Cardiac fibroblast (primary cell): ENCODE data around the gene RNU6-9.
A peak's percentile ranks its signal among the peaks of the same experiment; 100 is the strongest.

Source experiments
- DNase-seq, 2 donors: peaks; one replicate each; pipeline versions ENCODE4 v3.0.0 to v3.0.0-alpha.2; 2010; ENCODE audit warnings: low read depth in 2 of 2
- H3K4me3 ChIP-seq, 2 donors: replicated peaks in 1 of 2; 1 replicate in 1 of 2; 2 replicates in 1 of 2; pipeline ENCODE4 v1.5.1; 2011; ENCODE audit warnings: low read depth in 2 of 2, low read length in 2 of 2, mild to moderate bottlenecking in 2 of 2, moderate library complexity in 1 of 2
- CTCF ChIP-seq: IDR thresholded peaks from one replicate; pipeline ENCODE4 v1.5.1; 2011; ENCODE audit warnings: low read depth, mild to moderate bottlenecking, low read length, inconsistent platforms

RNU6-9 gene

GRCh38 chr19:855142-855541 is 38.1 kb upstream of the RNU6-9 start:
- TF ChIP-seq CTCF = no peak
- H3K4me3 ChIP-seq = no peak overlapping the region
- DNase-seq = no peak

- TF ChIP-seq CTCF = no peak
- DNase-seq = no peak
- no peak overlapping the region for H3K4me3 ChIP-seq
These were observed 37.6 kb upstream of the RNU6-9 start for GRCh38 chr19:855566-856120.

DNA sequence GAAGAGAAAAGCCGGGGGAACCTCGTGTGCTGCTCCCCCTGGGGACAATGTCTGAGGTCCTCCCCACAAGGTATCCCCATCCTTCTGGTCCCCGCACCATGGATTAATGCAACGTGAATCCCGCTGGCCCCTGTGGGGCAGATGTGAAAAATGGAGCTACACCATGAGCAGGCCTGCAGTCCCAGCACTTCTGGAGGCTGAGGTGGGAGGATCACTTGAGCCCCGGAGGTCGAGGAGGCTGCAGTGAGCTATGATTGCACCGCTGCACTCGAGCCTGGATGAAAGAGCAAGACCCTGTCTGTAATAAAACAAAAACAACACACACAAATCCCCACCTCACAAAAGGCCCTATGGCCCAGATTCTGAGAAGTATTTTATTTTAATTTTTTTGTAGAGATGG is 35.0 kb upstream of the RNU6-9 start:
- TF ChIP-seq CTCF = no peak
- no peak overlapping the region for H3K4me3 ChIP-seq
- DNase-seq = no peak

DNA sequence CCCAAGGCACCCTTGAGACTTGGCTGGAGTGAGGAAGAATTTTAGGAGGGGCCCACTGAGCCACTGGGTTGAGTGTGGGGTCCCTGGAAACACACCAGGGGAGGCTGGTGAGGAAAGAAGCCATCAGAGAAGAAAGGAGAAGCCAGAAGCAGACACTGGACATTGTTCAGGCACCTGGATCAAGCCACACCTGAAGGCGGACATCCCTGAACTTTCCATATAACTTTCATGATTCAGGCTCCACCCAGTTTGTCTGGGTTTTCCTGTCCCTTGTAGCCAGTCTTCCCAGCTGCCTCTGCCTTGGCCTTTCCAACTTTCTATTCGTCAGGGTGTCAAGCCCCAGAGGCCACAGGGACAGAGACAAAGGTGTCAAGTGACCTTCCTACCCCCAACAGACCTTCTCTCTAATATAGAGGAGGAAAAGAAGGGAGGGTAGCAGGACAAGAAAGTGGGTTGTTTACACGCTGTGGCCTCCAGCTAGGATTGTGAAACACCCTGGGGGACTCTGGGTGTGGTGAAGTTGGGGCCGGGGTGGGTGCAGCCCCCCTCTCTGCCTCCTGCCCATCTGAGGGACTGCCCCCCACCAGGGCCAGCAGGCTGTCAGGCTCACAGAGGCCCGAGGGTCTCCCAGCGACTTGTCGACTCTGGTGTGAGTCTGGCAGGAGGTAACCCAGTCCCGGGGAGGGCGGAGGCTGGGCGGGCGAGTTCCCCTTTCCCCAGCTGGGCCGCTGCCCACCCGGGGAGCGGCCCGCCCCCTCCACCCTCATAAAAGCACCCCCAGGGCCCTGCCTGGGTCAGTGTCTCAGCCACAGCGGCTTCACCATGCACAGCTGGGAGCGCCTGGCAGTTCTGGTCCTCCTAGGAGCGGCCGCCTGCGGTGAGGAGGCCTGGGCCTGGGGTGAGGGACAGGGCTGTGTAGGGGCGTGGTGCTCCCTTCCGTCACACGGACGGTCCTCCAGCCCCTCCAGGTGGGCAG is 34.1 kb upstream of the RNU6-9 start, which contains the start of gene CFD:
Gene CFD, plus strand, starts transcription at position 797 of the 976 bp plus-strand sequence. Its CDS starts 26 bp downstream, at position 823.
- peak in 1 of 2 donors; percentile 46 for DNase-seq
- no peak within 1 kb of the TSS for H3K4me3 ChIP-seq
- no peak for TF ChIP-seq CTCF

DNA sequence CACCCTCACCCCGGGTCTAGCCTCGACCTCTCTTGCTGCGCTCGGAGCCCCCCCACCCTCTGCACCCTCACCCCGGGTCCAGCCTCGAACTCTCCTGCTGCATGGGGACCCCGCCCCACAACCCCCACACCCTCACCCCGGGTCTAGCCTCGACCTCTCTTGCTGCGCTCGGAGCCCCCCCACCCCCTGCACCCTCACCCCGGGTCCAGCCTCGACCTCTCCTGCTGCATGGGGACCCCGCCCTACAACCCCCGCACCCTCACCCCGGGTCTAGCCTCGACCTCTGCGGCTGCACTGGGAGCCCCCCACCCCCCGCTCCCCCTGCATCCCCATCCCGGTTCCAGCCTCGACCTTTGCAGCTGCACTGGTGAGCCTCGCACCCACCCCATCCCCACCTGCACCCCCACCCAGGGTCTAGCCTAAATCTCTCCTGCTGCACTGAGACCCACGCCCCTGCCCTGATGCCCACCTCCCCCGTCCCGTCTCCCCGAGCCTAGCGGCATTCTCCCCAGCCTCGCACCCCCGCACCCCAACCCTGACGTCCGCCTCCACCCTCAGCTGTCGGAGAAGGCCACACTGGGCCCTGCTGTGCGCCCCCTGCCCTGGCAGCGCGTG is 32.0 kb upstream of the RNU6-9 start:
- TF ChIP-seq CTCF = no peak
- no peak for DNase-seq
- H3K4me3 ChIP-seq = no peak overlapping the region

GRCh38 chr19:861756-862580 is 31.3 kb upstream of the RNU6-9 start:
- H3K4me3 ChIP-seq = no peak overlapping the region
- peak; percentile 30 to 32 for DNase-seq
- no peak for TF ChIP-seq CTCF
